Choroid plexus epithelial cell (primary cell): ENCODE data around the gene KRT83.

ENCODE experiments used
- DNase-seq: peaks from one replicate; pipeline ENCODE4 v3.0.0-alpha.2; 2010; ENCODE audit warnings: low read depth
- H3K4me3 ChIP-seq: 2 replicates; pipeline ENCODE4 v1.5.1; 2011; ENCODE audit warnings: low read depth, mild to moderate bottlenecking, control low read depth, low read length, moderate library complexity
- CTCF ChIP-seq: conservative IDR thresholded peaks from 2 replicates; pipeline ENCODE4 v1.5.1; 2011; ENCODE audit warnings: low read depth, mild to moderate bottlenecking, control low read depth, inconsistent platforms, low read length, moderate library complexity

The KRT83 gene

GRCh38 chr12:52320784-52321400, at the start of gene KRT83:
KRT83 (minus strand) TSS chr12:52321398; CDS start chr12:52321335, 63 bp downstream.
- TF ChIP-seq CTCF: no peak
- H3K4me3 ChIP-seq: no peak within 1 kb of the TSS
- DNase-seq: no peak

DNA sequence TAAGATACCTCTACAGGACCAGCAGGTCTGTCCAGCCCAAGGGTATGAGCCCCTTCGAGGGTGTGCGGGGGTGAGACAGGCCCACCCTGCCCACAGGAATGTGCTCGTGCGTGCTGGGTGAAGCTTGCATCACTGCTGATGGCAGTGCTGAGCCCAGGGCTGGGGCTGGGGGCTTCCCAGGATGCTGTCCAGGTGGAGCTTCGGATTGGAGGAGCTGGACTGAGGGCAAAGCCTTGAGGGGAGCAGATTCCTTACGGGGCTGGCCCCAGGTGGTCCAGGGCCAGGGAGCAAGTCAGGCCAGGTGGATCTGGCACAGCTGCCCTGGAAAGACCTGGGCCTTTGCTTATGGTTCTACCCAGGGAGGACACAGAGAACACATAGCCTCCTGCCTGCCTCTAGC, 48.6 kb upstream of the KRT83 start:
- H3K4me3 ChIP-seq: no peak overlapping the region
- no peak for DNase-seq
- TF ChIP-seq CTCF: no peak

- DNase-seq: no peak
- no peak for TF ChIP-seq CTCF
- H3K4me3 ChIP-seq: no peak overlapping the region
Measured at GRCh38 chr12:52369211-52369610, 48.0 kb upstream of the KRT83 start.

- DNase-seq: no peak
- H3K4me3 ChIP-seq: no peak overlapping the region
- no peak for TF ChIP-seq CTCF
Measured at GRCh38 chr12:52368508-52368907, 47.3 kb upstream of the KRT83 start.

DNA sequence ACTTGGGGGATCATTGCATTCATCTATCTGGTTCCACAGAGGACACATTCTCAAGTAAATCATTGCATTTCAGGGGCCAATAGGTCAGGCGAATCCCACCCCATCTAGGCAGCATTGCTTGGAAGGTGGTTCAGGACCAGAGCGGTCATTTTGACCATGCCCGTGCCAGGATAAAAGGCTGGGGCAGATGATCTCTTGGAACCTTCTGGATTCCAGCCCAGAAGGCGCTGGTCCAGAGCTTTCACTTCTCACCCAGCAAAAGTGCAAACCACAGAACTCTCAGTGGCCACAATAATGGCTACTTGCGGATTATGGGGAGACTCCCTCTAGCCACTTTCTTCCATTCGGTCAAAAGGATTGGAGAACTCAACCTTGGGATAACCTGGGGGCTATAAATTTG, 46.7 kb upstream of the KRT83 start:
- H3K4me3 ChIP-seq: no peak overlapping the region
- no peak for TF ChIP-seq CTCF
- no peak for DNase-seq

GRCh38 chr12:52366738-52367485, 45.7 kb upstream of the KRT83 start, which contains the start of gene KRT85:
KRT85 (minus strand) TSS chr12:52367481; CDS start chr12:52367405, 76 bp downstream.
- TF ChIP-seq CTCF: no peak

More at GRCh38 chr12:52366738-52367485, 45.7 kb upstream of the KRT83 start, which contains the start of gene KRT85:
- DNase-seq: no peak
- H3K4me3 ChIP-seq: no peak within 1 kb of the TSS
